HT-29 (cell line): ENCODE measurements around the gene RETREG1. TPM values are rescaled to one million over a fixed set of nuclear protein-coding genes. Genes with fewer than 3 reads are reported as not detected.
"Not testable (repeated sequence)": the region's sequence is repeated elsewhere in the genome, so short reads cannot be mapped to it uniquely, and the experiment has no call there.

ENCODE experiments used
- DNase-seq: peaks from one replicate; pipeline ENCODE4 v3.0.0-alpha.2; 2015; ENCODE audit warnings: low spot score
- total RNA-seq: library from RNA; depleted of rRNA; stranded (reverse); fragments of >200 nt; shearing (Covaris generic); gene quantifications from 2 replicates; pipeline ENCODE4 v1.2.3, GENCODE V29; 2014

Gene RETREG1
- total RNA-seq, 1 experiment from 2014 or later = 1.6 TPM

DNA sequence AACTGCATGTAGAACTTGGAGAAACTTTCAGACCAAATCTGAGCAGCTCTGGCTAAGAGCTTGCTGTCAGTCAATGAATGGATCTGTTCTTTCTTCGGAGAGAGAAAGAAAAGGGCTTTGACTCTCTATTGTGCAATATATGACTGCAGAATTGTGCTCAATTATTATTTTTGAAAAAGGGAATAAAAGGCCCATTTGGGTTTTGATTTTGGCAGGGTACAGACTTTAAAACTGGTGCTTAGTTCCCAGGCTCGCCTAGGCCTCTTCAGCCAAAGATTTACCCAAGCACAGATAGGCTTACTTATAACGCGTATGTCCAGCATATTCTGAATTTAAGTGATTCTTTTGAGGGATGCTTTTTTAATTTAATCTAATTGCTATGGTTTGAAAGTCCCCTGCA is 59.3 kb downstream of the RETREG1 start:
- no peak for DNase-seq

DNA sequence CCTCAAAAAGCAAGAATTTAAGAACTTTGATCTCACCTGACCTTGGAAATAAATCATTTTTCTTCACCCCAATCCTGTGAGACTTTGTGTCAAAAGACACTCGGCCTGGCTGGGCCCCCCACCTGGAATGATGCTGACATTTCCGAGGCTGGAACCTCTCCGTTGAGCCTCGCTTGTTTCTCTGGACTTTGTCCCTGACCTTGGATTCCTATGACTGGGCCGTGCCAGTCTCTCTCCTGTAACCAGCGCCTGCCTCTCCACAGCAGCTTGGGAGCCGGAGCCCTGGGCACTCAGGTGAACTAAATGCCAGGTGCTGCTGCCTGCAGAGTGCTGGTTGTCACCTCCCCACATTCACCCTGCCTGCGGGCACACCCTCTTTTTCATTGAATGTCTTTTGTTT is 62.7 kb downstream of the RETREG1 start:
- no peak for DNase-seq

DNA sequence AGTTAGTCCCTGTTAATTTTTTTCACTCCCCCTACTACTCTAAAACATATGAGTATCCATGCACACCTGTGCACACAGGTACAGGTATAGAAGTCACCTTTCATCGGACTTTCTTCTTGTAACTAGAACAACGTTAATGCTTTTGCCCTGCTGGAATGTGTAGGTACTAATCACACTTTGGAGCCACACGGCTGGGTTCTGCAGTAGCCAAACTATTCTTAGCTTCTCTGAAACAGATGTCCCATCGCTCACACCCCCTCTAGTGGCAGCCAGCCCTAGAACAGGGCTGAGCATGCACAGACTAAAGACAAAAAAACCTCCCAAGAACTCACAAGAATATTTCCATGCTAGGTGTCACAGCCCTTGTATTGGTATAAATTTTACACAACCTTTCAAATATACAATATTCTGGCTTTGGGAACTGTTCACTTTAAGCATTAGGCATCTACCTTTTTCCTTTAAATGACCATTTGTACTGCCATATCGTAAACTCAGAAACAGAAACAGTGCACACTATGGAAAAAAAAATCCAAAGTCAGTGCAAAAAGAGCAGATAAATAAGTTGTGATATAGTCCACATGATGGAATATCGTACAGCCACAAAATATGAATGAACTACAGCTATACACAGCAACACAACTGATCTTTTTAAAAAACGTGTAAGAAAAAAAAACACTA is 64.0 kb downstream of the RETREG1 start:
- DNase-seq = peak; percentile 87

DNA sequence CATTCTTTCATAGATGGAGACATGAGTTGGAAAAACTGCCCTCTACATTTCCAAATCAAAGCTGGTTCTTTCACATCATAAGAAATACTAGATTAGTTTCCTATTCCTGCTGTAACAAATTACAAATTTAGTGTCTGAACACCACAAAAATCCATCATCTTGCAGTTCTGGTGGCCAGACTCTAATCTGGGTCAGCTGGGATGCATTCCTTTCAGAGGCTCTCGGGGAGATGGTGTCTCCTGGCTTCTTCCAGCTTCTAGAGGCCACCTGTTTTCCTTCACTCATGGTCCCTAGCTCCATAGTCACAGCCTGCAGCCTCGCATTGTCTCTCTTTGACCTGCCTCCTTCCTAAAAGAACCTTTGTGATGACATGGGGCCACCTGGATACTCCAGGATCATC is 65.2 kb downstream of the RETREG1 start:
- DNase-seq = no peak

DNA sequence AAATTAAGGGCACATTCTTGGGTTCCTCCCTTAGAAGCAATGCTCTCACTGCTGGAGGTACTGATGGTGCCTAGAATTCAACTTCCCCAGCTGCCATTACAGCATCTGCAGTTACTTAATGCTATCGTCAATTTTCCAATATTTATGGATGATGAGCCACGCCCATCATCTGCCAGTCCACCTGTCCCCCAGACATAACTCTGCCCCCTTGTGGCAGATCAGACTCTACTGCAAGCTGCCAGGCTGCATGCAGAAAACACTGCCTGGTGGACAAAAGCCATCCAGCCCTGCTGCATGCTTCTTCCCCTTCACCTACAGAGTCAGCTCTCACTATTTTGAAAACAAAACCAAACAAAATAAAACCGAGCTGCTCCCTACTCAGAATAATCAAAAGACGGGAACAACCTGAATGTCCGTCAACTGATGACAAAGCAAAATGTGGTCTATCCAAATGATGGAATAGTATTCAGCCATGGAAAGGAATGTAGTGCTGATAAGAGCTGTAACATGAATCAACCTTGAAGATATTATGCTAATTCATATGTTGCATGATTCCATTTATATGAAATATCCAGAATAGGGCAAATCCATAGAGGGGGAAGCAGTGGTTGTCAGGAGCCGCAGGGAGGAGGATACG is 66.4 kb downstream of the RETREG1 start:
- DNase-seq = peak; percentile 78

DNA sequence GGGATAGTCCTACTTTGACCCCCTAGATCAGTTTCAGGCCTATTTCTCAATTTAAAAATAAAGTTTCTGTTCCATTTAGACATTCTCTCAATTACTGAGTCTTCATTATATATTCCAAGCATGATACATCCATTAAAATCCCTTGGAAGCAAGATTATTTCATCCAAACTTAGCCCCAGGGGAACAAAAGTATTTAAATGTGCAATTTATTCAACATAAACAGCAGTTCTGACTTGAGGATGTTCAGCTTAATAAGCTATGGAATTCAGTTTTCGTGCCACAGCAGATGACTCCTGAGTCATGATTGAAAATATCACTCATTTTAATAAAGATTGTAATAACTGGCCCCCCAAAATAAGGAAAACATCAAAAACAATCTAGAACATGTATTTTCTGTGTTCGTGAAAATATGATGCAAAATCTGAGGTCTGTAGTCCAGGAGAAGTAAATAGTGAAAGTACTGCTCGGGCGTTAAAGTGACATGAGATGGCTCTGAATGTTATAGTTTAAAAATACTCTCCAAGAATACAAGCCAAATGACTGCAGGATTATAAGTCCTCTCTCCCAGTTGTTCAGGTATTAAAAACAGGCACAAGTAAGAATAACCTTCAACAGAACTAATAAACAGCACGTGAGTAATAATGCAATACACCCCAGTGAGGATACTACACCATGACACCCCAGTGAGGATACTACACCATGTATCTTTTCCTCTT is 67.1 kb downstream of the RETREG1 start:
- no peak for DNase-seq

DNA sequence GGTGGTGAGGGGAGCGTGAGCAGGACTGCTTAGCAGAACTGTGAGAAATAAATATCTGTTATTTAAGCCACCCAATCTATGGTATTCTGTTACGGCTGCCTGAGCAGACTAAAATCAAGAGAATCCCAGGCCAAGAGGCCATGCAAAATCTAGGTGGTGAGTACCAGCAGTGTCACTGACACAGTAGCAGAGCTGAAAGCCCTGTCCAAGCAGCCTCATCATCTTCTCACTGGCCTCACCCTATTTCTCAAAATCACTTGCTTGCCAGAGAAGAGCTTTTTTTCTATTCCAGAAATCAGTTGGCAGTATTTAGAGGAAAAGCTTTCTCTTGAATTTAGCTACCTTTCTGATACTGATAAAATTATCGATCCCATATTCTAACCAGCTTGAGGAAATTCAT is 68.0 kb downstream of the RETREG1 start:
- no peak for DNase-seq

DNA sequence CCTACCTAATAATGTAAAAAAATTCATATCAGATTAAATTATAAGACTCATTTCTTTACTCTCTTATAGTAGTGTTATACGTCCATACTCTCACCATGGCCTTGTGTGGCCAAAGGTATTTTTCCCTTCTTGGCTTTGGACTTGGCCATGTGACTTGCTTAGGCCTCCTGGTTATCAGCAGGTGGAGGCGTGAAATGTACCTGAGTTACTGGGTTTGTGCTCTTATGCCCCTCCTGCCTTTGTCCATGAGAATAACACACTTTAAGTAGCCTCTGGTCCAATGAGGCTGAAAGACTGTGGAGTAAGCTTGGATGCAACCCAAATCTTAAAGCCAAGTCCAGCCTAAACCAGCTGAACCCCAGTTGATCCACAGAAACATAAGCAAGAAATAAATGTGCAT is 68.7 kb downstream of the RETREG1 start:
- no peak for DNase-seq

DNA sequence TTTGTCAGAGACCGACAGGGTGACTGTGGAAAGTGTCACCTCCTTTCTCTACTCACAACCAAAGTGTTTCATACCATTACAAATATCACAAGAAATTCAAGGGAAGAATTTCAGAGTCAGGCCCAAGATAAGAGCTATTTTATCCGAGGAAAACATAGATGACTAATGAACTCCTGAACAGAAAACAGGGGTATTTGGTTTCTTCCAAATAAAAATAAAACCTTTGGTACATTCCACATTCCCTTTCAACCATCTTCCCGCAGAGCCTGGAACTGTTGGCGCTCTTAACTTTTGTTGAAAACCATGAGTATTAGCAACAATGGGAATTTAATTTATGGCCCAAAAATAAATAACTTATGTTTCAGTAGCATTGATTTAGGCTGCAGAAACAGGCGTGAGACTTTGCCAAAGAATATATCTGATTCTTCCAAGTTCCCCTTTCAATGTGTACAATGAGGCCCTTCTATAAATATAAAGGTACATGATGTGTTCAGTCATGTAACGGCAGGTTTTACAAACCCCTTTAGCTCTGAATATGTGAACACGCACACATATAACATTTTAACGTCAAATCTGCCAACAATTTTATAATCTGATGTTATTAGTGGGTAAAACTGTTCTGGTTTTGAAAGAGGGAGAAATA is 69.5 kb downstream of the RETREG1 start:
- DNase-seq = no peak

DNA sequence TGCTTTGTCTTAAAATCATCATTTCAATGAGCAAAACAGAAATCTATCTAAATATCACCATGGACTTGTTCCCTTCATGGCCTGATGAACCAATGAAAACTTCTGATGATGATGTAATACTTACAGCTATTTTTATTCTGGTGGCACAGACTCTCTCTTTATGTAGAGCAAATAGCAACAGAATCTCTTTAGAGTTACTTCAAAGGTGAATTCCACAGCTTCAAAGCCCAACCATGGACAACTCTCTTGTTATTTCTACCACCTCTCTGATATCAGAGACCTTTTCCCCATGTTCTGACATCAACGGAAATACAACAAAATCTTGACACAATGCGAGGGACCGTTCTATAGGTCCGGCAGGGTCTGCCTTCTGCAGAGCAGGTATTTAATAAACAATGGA is 70.1 kb downstream of the RETREG1 start:
- DNase-seq = no peak

DNA sequence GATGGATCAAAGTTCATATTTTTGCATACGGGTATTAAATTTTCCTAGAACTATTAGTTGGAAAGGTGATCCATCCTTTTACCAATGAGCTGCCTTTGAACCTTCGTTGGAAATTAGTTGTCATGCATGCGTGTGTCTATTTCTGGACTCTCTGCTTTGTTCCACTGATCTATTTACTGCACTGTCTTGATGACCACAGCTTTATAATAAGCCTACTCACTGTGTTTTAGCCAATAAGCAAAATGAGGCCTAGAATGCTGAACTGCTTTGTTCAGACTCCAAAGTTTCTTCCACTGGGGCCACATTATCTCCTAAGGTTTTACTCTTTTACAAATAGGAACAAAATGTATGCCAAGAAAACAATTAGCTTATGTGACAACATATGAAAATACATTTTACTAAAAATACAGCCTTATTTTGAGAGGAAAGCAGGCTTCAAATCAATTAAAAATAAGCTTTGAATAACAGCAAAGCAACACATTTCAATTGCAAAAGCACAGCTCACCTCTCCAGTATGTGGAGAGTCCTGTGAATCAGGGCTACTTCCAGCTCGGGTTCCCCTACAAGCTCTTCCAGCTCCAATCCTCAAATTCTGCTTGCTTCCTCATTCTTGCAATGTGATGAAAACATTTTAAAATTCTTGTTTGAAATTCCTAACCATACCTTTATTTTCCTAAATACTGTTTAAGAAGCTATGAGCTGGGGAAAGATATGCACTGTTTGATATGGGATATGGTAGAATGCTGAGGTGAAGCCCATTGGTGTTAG is 72.0 kb downstream of the RETREG1 start:
- no peak for DNase-seq

DNA sequence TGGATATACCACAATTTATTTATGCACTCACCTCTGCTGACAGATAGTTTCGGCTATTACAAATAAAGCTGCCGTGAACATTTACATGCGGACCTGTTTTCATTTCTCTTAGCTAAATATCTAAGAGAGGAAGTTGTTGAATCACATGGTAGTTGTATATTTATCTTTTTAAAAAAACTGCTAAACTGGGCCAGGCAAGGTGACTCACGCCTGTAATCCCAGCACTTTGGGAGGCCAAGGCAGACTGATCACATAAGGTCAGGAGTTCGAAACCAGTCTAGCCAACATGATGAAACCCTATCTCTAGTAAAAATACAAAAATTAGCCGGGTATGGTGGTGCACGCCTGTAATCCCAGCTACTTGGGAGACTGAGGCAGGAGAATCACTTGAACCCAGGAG is 73.6 kb downstream of the RETREG1 start:
- not testable (repeated sequence) for DNase-seq

DNA sequence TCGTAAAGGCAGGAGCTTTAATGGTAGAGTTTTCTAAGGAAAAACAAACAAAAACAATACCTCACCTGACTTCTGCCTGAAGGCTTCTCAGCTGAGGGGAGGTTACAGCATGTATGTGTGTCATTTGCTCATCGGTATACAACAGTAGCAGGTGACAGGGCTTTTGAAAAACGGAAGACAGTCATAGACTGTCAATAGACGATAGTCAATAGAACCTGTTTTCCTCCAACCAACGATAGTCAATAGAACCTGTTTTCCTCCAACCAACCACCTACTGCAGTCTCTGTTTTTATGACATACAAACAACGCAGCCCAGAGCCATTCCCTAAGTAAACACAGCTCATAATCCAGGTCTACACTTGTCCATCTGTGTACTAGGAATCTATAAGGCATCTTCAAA is 74.6 kb downstream of the RETREG1 start:
- DNase-seq = no peak

DNA sequence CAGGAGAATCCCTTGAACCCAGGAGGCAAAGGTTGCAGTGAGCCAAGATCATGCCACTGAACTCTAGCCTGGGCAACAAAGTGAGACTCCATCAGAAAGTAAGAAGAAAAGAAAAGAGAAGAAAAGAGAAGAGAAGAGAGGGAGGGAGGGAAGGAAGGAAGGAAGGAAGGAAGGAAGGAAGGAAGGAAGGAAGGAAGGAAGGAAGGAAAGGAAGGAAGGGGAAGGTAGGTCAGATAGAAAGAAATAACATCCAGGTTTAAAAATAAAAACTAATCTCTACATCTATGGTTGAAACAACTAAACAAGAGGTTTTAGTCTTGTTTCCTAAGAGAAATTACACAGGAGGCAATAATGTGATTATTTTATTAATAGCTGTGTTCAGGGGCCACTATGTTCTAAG is 75.2 kb downstream of the RETREG1 start:
- DNase-seq = not testable (repeated sequence)

DNA sequence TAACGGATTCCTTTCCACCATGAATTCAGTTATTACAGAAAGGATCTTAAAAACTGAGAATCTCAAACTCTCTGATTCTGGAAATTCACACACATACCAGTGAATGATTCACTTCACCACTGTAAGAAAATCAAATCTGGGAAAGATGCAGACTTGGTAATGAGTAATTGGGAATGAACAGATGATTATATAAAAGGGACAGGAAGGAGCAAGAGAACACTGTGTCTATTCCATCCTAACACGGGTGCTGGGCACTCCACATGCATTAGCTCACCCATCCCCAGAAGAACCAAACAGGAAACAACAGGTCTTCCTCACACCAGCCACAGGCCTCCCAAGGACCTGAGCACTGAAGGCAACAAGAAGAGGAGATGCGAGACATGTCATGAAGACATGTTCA is 76.4 kb downstream of the RETREG1 start:
- no peak for DNase-seq

DNA sequence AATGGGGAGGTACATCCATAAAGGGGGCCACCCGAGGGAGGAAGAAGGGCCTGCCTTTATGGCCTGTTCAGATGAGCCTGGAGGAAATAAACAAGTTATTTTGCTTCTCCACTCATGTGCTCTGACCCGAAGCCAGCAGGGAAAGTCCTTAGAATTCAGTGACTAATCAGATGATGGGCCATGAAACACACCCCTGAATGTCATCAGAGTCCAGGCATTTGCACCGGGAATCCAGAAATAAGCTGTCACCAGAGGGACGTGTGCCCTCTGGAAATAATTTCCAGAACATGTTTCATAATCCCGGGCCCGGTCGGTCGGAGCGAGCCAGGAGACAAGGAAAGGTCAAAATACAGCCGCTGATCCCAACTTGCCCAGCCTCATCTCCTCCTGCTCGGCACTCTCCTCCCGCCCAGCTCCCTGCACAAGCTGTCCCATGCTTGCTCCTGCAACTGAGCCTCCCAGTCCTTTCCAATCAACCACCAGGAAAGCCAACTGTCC is 77.6 kb downstream of the RETREG1 start:
- DNase-seq = no peak

DNA sequence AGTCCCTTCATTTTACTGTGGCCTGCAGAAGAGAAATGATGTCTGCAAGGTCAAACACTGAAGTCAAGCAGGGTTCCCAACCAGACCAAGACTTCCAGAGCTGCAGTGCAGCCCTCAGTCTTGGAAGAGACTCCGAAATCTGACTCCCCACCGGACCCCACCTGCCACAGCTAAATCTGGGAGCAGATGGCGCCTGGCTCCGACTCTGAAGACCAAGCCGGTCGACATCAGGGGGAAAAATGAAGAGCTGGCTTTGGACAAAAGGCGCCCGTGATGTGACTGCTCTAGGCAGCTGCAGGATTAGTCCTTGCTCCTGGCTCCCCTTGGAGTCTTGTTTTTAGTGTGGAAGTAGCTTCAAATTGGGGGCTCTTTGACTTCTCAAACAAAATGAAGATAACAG is 78.8 kb downstream of the RETREG1 start:
- DNase-seq = no peak

DNA sequence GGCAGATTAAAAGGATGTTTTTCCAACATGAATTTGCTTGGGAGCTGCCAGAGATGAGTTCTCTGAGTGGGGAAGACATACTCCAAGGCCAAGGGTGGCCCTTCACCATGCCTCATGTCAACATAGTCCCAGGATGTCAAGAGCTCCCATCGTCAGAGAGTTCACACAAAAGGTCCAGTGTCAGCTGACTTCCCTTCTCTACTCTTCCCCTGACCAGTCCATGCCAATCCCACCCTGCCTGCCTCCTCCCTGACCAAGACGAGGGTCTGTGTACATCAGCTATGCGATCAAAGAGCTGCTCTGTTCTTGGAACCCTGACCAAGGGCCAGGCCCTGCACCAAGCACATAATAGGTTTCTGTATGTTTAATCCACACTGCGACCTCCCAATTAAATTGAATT is 80.0 kb downstream of the RETREG1 start:
- no peak for DNase-seq

DNA sequence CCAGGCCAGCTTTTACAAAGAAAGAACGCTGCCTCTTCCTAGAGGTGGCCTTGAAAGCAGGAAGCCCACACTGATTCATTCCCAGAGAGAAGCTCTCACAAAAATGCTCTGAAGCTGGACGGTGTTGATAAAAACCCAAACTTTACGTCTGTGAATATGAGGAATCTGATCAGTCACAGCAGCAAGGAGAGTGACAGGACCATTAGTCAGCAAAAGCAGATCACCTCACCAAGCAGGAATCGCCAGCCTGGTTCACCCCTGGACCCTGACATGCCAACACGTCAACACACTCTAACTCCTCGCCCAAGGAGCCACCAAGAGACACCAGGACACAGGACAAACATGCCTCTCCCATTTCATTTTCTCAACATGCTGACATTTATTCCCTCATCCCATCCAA is 80.6 kb downstream of the RETREG1 start:
- DNase-seq = no peak

DNA sequence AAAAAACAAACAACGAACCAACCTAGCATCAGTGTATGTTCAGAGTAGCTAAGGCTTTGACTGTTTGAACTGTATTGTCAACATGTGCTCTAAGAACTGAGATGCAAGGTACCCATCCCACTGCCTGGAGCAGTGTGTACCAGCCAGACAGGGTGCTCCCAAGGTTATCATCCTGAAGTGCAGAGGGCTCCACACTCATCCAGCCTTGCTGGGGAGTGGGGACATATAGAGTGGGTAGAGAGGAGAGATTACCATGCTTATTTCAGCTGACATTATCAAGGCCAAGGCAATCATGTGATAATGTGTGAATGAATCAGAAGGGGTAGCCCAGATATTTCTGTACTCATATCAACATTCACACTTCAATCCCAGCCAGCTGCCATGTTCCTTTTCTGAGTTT is 82.5 kb downstream of the RETREG1 start:
- no peak for DNase-seq

DNA sequence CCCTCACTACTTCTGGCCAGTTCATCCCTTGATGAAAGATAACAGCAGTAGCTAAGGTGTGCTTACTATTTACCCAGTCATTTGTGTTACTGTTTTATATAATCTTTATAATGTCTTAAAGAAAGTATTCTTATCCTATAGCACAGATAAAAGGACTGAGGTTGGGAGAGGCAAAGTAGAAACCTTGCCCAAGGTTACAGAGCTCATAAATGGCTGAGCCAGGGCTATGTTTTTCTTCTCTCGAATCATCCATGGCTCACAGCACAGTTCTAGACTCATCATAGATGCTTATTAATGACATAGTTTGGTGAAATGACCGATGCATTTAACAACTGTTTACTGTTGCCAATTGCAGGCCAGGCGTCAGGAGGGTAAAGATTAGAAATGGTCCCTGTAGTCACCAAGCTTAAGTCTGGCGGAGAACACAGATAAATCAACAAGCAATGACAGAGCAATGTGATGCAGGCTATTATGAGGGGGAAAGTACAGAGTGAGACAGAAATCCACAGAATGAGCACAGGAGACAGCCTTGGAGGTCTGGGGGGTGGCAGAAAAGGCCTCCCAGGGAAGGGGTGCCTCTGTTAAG is 85.6 kb downstream of the RETREG1 start:
- no peak for DNase-seq
